Measurements from ENCODE around the gene MOXD1.

Gene MOXD1

DNA sequence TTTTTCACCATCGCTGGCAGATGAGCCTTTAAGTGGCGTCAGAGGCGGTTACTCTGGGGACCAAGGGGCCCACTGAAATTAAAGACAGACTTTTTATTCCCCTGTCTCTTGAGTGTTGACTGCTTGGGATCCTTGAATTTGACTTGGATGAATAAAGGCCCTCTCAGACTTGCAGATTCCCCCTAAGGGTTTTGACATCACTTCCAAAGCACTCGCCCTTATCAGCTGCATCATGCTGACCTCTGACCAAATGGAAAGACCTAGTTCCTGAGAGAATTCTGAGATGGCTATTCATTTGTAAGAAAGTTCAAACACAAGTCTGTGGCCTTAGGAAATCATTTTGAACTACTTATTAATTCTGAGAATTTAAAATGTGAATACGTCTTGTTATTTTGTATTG is 13.5 kb upstream of the MOXD1 start:
- Histone ChIP-seq H3K36me3 (ENCODE audit: control insufficient read depth in 2 of 2, insufficient read depth in 1 of 2, low read length in 2 of 2) (no peaks in the 10 kb centered on the region), H3K4me1 (ENCODE audit: control insufficient read depth, insufficient read depth, low read length) (no peaks in the 10 kb centered on the region; the same call in 1 of the 2 replicates), H3K27ac (ENCODE audit: extremely low read depth, low read depth, low read length) (no peak overlapping the region), H3K4me3 (ENCODE audit: low read depth, low read length) (no peak overlapping the region), H3K9me3 (ENCODE audit: control insufficient read depth, insufficient read depth, low read depth, low read length) (no peaks in the 10 kb centered on the region)
- TF ChIP-seq, protein P1, sequence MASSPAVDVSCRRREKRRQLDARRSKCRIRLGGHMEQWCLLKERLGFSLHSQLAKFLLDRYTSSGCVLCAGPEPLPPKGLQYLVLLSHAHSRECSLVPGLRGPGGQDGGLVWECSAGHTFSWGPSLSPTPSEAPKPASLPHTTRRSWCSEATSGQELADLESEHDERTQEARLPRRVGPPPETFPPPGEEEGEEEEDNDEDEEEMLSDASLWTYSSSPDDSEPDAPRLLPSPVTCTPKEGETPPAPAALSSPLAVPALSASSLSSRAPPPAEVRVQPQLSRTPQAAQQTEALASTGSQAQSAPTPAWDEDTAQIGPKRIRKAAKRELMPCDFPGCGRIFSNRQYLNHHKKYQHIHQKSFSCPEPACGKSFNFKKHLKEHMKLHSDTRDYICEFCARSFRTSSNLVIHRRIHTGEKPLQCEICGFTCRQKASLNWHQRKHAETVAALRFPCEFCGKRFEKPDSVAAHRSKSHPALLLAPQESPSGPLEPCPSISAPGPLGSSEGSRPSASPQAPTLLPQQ (tag by site-specific recombination; IDR thresholded peaks at IDR 0.05): no peak
- TF ChIP-seq ZNF561 (tag by site-specific recombination; IDR thresholded peaks at IDR 0.05; ENCODE audit: borderline replicate concordance) (no peak), ZNF610 (tag by site-specific recombination; IDR thresholded peaks at IDR 0.05; ENCODE audit: borderline replicate concordance) (no peak), ZNF660 (tag by site-specific recombination; IDR thresholded peaks at IDR 0.05) (no peak), ZNF426 (tag by site-specific recombination; IDR thresholded peaks at IDR 0.05) (no peak), ZNF157 (tag by site-specific recombination; IDR thresholded peaks at IDR 0.05) (no peak), OSR2 (tag by site-specific recombination; IDR thresholded peaks at IDR 0.05) (no peak), SCRT1 (tag by site-specific recombination; IDR thresholded peaks at IDR 0.05; ENCODE audit: borderline replicate concordance) (no peak), OVOL3 (tag by site-specific recombination; IDR thresholded peaks at IDR 0.05) (no peak), ZNF350 (tag by site-specific recombination; IDR thresholded peaks at IDR 0.05) (no peak), ZNF266 (tag by site-specific recombination; IDR thresholded peaks at IDR 0.05; ENCODE audit: low read depth) (no peak), WT1 (tag by site-specific recombination; IDR thresholded peaks at IDR 0.05) (no peak)
- TF ChIP-seq, protein P2, sequence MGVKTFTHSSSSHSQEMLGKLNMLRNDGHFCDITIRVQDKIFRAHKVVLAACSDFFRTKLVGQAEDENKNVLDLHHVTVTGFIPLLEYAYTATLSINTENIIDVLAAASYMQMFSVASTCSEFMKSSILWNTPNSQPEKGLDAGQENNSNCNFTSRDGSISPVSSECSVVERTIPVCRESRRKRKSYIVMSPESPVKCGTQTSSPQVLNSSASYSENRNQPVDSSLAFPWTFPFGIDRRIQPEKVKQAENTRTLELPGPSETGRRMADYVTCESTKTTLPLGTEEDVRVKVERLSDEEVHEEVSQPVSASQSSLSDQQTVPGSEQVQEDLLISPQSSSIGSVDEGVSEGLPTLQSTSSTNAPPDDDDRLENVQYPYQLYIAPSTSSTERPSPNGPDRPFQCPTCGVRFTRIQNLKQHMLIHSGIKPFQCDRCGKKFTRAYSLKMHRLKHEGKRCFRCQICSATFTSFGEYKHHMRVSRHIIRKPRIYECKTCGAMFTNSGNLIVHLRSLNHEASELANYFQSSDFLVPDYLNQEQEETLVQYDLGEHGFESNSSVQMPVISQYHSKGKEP (tag by site-specific recombination; IDR thresholded peaks at IDR 0.05): no peak
- TF ChIP-seq, protein P3, sequence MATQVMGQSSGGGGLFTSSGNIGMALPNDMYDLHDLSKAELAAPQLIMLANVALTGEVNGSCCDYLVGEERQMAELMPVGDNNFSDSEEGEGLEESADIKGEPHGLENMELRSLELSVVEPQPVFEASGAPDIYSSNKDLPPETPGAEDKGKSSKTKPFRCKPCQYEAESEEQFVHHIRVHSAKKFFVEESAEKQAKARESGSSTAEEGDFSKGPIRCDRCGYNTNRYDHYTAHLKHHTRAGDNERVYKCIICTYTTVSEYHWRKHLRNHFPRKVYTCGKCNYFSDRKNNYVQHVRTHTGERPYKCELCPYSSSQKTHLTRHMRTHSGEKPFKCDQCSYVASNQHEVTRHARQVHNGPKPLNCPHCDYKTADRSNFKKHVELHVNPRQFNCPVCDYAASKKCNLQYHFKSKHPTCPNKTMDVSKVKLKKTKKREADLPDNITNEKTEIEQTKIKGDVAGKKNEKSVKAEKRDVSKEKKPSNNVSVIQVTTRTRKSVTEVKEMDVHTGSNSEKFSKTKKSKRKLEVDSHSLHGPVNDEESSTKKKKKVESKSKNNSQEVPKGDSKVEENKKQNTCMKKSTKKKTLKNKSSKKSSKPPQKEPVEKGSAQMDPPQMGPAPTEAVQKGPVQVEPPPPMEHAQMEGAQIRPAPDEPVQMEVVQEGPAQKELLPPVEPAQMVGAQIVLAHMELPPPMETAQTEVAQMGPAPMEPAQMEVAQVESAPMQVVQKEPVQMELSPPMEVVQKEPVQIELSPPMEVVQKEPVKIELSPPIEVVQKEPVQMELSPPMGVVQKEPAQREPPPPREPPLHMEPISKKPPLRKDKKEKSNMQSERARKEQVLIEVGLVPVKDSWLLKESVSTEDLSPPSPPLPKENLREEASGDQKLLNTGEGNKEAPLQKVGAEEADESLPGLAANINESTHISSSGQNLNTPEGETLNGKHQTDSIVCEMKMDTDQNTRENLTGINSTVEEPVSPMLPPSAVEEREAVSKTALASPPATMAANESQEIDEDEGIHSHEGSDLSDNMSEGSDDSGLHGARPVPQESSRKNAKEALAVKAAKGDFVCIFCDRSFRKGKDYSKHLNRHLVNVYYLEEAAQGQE (tag by site-specific recombination; IDR thresholded peaks at IDR 0.05): no peak
- TF ChIP-seq, protein P4, sequence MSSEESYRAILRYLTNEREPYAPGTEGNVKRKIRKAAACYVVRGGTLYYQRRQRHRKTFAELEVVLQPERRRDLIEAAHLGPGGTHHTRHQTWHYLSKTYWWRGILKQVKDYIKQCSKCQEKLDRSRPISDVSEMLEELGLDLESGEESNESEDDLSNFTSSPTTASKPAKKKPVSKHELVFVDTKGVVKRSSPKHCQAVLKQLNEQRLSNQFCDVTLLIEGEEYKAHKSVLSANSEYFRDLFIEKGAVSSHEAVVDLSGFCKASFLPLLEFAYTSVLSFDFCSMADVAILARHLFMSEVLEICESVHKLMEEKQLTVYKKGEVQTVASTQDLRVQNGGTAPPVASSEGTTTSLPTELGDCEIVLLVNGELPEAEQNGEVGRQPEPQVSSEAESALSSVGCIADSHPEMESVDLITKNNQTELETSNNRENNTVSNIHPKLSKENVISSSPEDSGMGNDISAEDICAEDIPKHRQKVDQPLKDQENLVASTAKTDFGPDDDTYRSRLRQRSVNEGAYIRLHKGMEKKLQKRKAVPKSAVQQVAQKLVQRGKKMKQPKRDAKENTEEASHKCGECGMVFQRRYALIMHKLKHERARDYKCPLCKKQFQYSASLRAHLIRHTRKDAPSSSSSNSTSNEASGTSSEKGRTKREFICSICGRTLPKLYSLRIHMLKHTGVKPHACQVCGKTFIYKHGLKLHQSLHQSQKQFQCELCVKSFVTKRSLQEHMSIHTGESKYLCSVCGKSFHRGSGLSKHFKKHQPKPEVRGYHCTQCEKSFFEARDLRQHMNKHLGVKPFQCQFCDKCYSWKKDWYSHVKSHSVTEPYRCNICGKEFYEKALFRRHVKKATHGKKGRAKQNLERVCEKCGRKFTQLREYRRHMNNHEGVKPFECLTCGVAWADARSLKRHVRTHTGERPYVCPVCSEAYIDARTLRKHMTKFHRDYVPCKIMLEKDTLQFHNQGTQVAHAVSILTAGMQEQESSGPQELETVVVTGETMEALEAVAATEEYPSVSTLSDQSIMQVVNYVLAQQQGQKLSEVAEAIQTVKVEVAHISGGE (tag by site-specific recombination; conservative IDR thresholded peaks at IDR 0.05; ENCODE audit: low read depth): no peak
- TF ChIP-seq, protein P5, sequence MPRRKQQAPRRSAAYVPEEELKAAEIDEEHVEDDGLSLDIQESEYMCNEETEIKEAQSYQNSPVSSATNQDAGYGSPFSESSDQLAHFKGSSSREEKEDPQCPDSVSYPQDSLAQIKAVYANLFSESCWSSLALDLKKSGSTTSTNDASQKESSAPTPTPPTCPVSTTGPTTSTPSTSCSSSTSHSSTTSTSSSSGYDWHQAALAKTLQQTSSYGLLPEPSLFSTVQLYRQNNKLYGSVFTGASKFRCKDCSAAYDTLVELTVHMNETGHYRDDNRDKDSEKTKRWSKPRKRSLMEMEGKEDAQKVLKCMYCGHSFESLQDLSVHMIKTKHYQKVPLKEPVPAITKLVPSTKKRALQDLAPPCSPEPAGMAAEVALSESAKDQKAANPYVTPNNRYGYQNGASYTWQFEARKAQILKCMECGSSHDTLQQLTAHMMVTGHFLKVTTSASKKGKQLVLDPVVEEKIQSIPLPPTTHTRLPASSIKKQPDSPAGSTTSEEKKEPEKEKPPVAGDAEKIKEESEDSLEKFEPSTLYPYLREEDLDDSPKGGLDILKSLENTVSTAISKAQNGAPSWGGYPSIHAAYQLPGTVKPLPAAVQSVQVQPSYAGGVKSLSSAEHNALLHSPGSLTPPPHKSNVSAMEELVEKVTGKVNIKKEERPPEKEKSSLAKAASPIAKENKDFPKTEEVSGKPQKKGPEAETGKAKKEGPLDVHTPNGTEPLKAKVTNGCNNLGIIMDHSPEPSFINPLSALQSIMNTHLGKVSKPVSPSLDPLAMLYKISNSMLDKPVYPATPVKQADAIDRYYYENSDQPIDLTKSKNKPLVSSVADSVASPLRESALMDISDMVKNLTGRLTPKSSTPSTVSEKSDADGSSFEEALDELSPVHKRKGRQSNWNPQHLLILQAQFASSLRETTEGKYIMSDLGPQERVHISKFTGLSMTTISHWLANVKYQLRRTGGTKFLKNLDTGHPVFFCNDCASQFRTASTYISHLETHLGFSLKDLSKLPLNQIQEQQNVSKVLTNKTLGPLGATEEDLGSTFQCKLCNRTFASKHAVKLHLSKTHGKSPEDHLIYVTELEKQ (tag by site-specific recombination; IDR thresholded peaks at IDR 0.05; ENCODE audit: borderline replicate concordance): no peak
- TF ChIP-seq, protein P6, sequence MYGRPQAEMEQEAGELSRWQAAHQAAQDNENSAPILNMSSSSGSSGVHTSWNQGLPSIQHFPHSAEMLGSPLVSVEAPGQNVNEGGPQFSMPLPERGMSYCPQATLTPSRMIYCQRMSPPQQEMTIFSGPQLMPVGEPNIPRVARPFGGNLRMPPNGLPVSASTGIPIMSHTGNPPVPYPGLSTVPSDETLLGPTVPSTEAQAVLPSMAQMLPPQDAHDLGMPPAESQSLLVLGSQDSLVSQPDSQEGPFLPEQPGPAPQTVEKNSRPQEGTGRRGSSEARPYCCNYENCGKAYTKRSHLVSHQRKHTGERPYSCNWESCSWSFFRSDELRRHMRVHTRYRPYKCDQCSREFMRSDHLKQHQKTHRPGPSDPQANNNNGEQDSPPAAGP (tag by site-specific recombination; IDR thresholded peaks at IDR 0.05): no peak
- TF ChIP-seq, protein P7, sequence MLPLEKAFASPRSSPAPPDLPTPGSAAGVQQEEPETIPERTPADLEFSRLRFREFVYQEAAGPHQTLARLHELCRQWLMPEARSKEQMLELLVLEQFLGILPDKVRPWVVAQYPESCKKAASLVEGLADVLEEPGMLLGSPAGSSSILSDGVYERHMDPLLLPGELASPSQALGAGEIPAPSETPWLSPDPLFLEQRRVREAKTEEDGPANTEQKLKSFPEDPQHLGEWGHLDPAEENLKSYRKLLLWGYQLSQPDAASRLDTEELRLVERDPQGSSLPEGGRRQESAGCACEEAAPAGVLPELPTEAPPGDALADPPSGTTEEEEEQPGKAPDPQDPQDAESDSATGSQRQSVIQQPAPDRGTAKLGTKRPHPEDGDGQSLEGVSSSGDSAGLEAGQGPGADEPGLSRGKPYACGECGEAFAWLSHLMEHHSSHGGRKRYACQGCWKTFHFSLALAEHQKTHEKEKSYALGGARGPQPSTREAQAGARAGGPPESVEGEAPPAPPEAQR (tag by site-specific recombination; IDR thresholded peaks at IDR 0.05): no peak
- ChIA-PET CTCF (no interaction called here), POLR2A (no interaction called here)
